Fibroblast of skin of abdomen (primary cell): ENCODE measurements around the gene RGS9BP.
"Not testable (repeated sequence)": the region's sequence is repeated elsewhere in the genome, so short reads cannot be mapped to it uniquely, and the experiment has no call there.

ENCODE experiments used
- DNase-seq: peaks from one replicate; pipeline ENCODE4 v3.0.0-alpha.2; 2013

Gene RGS9BP

GRCh38 chr19:32700129-32700528 is 24.5 kb downstream of the RGS9BP start:
- not testable (repeated sequence) for DNase-seq

- DNase-seq, result no peak
Observed at GRCh38 chr19:32702010-32702409, 26.4 kb downstream of the RGS9BP start.

DNA sequence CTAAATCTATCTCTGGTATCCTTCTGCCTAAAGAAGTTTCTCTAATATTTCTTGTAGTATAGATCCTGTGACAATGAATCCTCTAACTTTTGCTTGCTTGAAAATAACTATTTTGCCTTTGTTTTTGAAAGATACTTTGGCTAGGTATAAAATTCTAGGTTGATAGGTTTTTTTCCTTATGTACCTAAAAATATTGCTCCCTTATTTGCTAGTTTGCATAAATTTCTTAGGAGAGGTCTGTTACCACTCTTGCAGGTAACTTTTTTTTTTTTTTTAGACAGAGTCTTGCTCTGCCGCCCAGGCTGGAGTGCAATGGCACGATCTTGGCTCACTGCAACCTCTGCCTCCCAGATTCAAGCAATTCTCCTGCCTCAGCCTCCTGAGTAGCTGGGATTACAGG is 28.4 kb downstream of the RGS9BP start:
- DNase-seq, result not testable (repeated sequence)

DNA sequence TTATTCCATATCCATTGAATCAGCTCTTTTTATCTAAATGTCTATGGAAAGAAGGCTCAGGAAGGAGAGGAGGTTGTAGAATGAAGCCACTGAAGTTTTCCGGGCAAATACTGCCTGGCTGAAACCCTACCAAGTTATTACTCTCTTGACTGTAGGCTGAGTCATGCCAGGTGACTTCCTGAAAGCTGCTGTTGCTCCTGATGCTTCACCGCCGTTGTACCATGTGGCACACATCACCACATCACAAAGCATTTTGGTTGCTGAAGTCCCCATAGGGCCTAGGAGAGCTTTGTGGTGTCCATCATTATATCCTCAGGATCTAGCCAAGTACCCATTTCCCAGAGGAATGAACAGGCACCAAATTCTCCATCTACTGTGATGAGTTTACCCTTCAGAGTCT is 32.8 kb downstream of the RGS9BP start:
- DNase-seq, result no peak

DNA sequence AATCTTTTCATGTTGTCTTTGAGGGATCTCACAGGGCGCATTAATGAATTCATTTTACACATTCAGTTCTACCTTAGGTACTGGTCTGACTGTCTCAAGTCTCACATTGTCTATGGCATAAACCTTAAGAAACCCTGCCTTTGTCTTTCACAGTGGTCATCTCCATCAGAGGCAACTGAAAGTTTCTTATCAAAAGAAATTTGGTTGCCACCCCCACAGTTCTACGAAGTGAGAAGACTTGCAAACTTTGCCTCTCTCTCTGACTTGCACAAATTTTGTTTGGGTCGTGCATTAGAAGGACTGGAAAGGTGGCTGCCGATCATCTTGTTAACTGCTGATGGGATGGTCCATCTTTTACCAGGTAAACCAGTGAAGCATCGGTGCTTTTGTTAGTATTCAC is 33.4 kb downstream of the RGS9BP start:
- DNase-seq, result no peak

- DNase-seq, result no peak
Observed at GRCh38 chr19:32711747-32712146, 36.1 kb downstream of the RGS9BP start.

- not testable (repeated sequence) for DNase-seq
Observed at GRCh38 chr19:32716203-32716602, 40.6 kb downstream of the RGS9BP start.

DNA sequence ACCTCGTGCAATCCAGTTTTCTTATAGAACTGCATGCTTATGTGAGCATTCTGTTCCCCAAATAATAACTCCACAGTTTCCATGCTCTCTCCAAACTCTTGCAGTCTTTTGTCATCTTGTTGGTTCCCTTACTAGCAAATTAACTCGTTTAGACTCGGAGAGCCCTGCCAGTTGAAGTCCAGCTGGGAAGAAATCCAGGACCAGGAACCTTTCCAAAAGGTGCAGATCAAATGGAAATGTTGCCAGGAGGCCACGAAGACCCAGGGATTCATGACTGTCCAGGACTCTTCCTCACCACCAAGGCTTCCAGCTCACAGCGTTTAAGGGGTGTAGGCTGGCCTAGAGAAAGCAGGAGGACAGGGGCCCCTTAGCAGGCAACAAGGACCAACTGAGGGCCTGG is 41.8 kb downstream of the RGS9BP start:
- no peak for DNase-seq

- DNase-seq, result no peak
Observed at GRCh38 chr19:32718286-32718685, 42.6 kb downstream of the RGS9BP start.

DNA sequence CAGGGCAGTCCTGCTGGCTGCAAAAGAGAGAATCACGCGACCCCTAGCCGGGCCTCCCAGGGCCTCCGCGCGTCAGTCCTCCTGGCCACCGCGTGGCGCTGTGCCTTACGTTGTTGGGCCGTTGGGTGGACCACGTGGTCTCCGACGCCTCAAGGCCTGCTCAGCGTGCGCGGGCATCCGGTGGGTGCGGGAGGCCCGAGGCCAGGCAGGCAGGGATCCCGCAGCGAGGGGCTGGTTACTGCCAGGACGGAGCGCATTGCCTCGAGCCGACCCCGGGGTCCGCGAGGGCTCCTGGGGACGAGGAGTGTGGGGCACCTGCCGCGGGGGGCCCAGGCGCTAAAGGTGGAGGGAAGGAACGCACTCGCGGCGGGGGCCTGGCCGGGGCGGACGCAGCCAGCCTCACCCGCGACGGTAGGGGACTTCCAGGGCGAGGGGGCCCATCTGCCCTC is 44.0 kb downstream of the RGS9BP start, which contains the start of gene TDRD12:
TDRD12 (plus strand) TSS at position 157 of the 449 bp plus-strand sequence. CDS start 306 bp downstream, outside the sequence.
- no peak for DNase-seq

GRCh38 chr19:32720216-32720935 is 44.7 kb downstream of the RGS9BP start:
- DNase-seq, result no peak

GRCh38 chr19:32720936-32721250 is 45.2 kb downstream of the RGS9BP start:
- no peak for DNase-seq
